ENCODE measurements around the gene VPS51.
A peak's percentile ranks its signal among the peaks of the same experiment; 100 is the strongest.

The VPS51 gene

GRCh38 chr11:65085446-65085845, 10.6 kb upstream of the VPS51 start:
- Histone ChIP-seq H4K20me1 (no peaks in the 10 kb centered on the region; the same call in 1 of the 2 replicates), H3K4me1 (peaks cover 41% of the 10 kb centered on the region), H3K36me3 (peaks cover 68% of the 10 kb centered on the region), H3K27ac (no peak overlapping the region), H3K9ac (peak overlapping the region; percentile 88; the same call in 1 of the 2 replicates), H3K27me3 (no peaks in the 10 kb centered on the region), H3K4me3 (no peak overlapping the region), H3K9me3 (no peaks in the 10 kb centered on the region), H3K4me2 (peak overlapping the region; percentile 99)
- TF ChIP-seq Cebpa-rat (IDR thresholded peaks at IDR 0.05), result no peak

GRCh38 chr11:65086809-65087208, 9.2 kb upstream of the VPS51 start:
- Histone ChIP-seq H3K4me2 (no peak overlapping the region), H3K36me3 (peaks cover 54% of the 10 kb centered on the region), H3K4me1 (peaks cover 36% of the 10 kb centered on the region), H3K9me3 (no peaks in the 10 kb centered on the region), H4K20me1 (no peaks in the 10 kb centered on the region; the same call in 1 of the 2 replicates), H3K27ac (no peak overlapping the region), H3K9ac (no peak overlapping the region), H3K27me3 (no peaks in the 10 kb centered on the region), H3K4me3 (no peak overlapping the region)
- TF ChIP-seq Cebpa-rat (IDR thresholded peaks at IDR 0.05), result no peak

DNA sequence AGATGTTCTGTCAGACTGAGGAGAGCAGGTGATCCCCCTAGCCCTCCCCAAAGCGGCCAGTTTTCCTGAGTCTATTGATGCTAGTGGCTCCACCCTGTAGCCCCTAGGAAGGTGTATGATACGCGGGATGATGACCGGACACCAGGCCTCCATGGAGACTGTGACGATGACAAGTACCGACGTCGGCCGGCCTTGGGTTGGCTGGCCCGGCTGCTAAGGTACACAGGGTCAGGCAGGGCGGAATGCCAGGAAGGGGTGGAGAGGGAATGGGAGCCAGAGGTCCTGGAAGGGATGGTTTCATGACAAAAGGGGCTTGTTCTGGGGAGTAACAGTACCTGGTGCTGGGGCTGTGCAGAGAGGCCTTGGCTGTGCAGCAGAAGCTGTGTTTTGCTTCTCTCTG, 8.8 kb upstream of the VPS51 start:
- H3K4me2 ChIP-seq, result no peak overlapping the region
- no peaks in the 10 kb centered on the region for H3K27me3 ChIP-seq
- H3K27ac ChIP-seq, result no peak overlapping the region
- no peaks in the 10 kb centered on the region for H3K9me3 ChIP-seq
- H3K4me3 ChIP-seq, result no peak overlapping the region
- no peak for TF ChIP-seq Cebpa-rat (IDR thresholded peaks at IDR 0.05)
- peaks cover 50% of the 10 kb centered on the region for H3K36me3 ChIP-seq
- H3K9ac ChIP-seq, result no peak overlapping the region
- peaks cover 32% of the 10 kb centered on the region for H3K4me1 ChIP-seq
- no peaks in the 10 kb centered on the region; the same call in 1 of the 2 replicates for H4K20me1 ChIP-seq

DNA sequence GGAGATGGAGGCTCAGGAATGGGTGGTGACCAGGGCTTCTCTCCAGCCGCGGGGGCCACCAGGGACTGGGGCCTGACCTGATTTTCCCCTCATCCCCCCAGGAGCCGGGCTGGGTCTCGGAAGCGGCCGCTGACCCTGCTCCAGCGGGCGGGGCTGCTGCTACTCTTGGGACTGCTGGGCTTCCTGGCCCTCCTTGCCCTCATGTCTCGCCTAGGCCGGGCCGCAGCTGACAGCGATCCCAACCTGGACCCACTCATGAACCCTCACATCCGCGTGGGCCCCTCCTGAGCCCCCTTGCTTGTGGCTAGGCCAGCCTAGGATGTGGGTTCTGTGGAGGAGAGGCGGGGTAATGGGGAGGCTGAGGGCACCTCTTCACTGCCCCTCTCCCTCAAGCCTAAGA, 8.2 kb upstream of the VPS51 start:
- H3K27ac ChIP-seq, result no peak overlapping the region
- no peak overlapping the region for H3K9ac ChIP-seq
- peaks cover 26% of the 10 kb centered on the region for H3K4me1 ChIP-seq
- peaks cover 50% of the 10 kb centered on the region for H3K36me3 ChIP-seq
- no peak overlapping the region for H3K4me2 ChIP-seq
- TF ChIP-seq Cebpa-rat (IDR thresholded peaks at IDR 0.05), result no peak
- no peaks in the 10 kb centered on the region for H3K27me3 ChIP-seq
- H4K20me1 ChIP-seq, result no peaks in the 10 kb centered on the region; the same call in 1 of the 2 replicates
- H3K9me3 ChIP-seq, result no peaks in the 10 kb centered on the region
- H3K4me3 ChIP-seq, result no peak overlapping the region

DNA sequence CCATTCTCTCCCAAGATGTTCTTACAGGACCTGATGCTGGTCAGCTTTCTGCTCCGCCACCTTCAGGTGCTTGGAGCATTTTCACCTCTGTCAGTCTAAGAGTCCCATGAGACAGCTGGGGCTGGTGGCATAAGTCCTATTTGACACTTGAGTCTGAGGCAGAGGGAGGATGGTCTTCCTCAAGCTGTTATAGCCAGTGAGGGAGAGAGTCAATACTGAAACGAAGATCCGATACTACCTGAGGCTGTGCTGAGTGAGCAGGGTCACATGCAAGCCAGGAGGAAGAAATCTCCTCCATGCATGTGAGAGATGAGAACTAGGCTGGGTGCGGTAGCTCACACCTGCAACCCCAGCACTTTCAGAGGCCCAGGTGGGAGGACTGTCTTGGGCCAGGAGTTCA, 6.4 kb upstream of the VPS51 start:
- Histone ChIP-seq H4K20me1 (no peaks in the 10 kb centered on the region; the same call in 1 of the 2 replicates), H3K9me3 (no peaks in the 10 kb centered on the region), H3K27me3 (no peaks in the 10 kb centered on the region), H3K36me3 (peaks cover 50% of the 10 kb centered on the region), H3K4me1 (peaks cover 17% of the 10 kb centered on the region), H3K4me3 (no peak overlapping the region), H3K9ac (no peak overlapping the region), H3K27ac (no peak overlapping the region), H3K4me2 (no peak overlapping the region)
- TF ChIP-seq Cebpa-rat (IDR thresholded peaks at IDR 0.05), result no peak

DNA sequence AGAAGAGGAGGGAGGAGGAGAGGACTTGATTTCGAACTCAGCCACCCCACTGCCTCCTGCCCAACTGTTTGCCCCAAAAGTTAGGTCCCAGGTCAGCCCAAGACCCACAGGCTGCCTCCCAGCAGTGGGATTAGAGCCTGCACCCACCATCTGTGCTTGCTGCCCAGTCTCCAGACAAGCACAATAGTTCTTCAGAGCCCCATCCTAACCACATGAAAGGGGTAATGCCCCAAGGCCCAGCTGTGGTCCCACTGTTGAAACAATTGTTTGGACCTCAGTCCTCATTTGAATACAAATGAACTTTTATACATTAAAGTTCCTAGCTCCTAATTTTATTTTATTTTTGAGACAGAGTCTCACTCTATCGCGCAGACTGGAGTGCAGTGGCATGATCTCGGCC, 5.4 kb upstream of the VPS51 start:
- Histone ChIP-seq H3K4me2 (peak overlapping the region; percentile 26; the same call in 1 of the 2 replicates), H4K20me1 (no peaks in the 10 kb centered on the region), H3K9me3 (no peaks in the 10 kb centered on the region), H3K4me1 (peaks cover 9% of the 10 kb centered on the region; the same call in 1 of the 2 replicates), H3K9ac (0 out of 2 replicates have a peak overlapping the region, but pooled peaks have one; percentile 45), H3K27me3 (no peaks in the 10 kb centered on the region), H3K4me3 (no peak overlapping the region), H3K36me3 (peaks cover 43% of the 10 kb centered on the region), H3K27ac (no peak overlapping the region)
- no peak for TF ChIP-seq Cebpa-rat (IDR thresholded peaks at IDR 0.05)

DNA sequence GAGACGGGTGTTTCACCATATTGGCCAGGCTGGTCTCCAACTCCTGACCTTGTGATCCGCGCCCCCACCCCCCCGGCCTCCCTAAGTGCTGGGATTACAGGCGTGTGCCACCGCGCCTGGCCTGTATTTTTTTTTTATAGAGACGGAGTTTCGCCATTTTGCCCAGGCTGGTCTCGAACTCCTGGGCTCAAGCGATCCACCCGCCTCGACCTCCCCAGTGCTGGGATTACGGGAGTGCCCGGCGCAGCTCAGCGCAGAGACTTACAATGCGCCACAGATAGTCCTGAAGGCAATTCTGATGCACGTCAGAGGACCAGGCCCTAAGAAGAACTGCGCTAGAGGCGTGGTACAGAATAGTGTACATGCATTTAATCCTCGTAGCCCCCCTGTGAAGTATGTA, 587 bp upstream of the VPS51 start:
- H3K4me2 ChIP-seq, result peak overlapping the region; percentile 95
- H3K4me1 ChIP-seq, result peaks cover 19% of the 10 kb centered on the region
- H3K9me3 ChIP-seq, result no peaks in the 10 kb centered on the region
- H3K9ac ChIP-seq, result peak overlapping the region; percentile 93
- H3K36me3 ChIP-seq, result peaks cover 28% of the 10 kb centered on the region
- no peaks in the 10 kb centered on the region for H3K27me3 ChIP-seq
- peak overlapping the region; percentile 89 for H3K27ac ChIP-seq
- no peak for TF ChIP-seq Cebpa-rat (IDR thresholded peaks at IDR 0.05)
- peaks cover 20% of the 10 kb centered on the region for H4K20me1 ChIP-seq
- no peak overlapping the region; the same call in 1 of the 2 replicates for H3K4me3 ChIP-seq

GRCh38 chr11:65096926-65097325, 912 bp downstream of the VPS51 start:
- Histone ChIP-seq H3K36me3 (peaks cover 43% of the 10 kb centered on the region), H3K4me1 (peaks cover 13% of the 10 kb centered on the region), H3K4me2 (peak overlapping the region; percentile 95), H3K9me3 (no peaks in the 10 kb centered on the region), H3K27me3 (no peaks in the 10 kb centered on the region), H4K20me1 (peaks cover 23% of the 10 kb centered on the region), H3K27ac (no peak overlapping the region), H3K4me3 (peak overlapping the region; percentile 79), H3K9ac (peak overlapping the region; percentile 93; the same call in 1 of the 2 replicates)
- no peak for TF ChIP-seq Cebpa-rat (IDR thresholded peaks at IDR 0.05)

DNA sequence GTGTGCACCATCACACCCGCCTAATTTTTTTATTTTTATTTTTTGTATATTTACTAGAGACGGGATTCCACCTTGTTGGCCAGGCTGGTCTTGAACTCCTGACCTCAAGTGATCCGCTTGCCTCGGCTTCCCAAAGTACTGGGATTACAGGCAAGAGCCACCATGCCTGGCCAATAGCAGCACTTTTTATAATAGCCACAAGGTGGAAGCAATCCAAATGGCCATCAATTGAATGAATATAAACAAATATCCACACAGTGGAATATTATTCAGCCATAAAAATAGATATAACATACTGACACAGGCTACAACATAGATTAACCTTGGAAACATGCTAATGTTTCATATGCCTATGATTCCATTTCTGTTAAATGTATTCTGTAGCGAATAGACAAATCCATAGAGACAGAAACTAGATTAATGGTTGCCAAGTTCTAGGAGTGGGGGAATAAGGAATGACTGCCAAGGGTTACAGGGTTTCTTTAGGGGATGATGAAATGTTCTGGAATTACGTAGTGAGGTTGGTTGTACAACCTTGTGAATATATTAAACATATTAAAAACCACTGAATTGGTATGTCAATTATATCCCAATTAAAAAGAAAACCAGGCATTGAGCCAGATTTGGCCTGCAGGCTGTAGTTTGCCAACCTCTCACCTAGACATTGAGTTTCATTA, 4.8 kb downstream of the VPS51 start:
- Histone ChIP-seq H4K20me1 (peaks cover 53% of the 10 kb centered on the region), H3K27ac (no peak overlapping the region)

More for the DNA sequence above, 4.8 kb downstream of the VPS51 start:
- Histone ChIP-seq H3K27me3 (no peaks in the 10 kb centered on the region), H3K9me3 (no peaks in the 10 kb centered on the region), H3K9ac (no peak overlapping the region), H3K4me3 (no peak overlapping the region), H3K4me1 (peaks cover 10% of the 10 kb centered on the region), H3K4me2 (no peak overlapping the region), H3K36me3 (peaks cover 68% of the 10 kb centered on the region)
- TF ChIP-seq Cebpa-rat (IDR thresholded peaks at IDR 0.05), result no peak

Data from BLaER1 (cell line).